Suprapubic skin (tissue), 4 donors: Measurements from ENCODE around the gene PTPRD. TPM values are rescaled to one million over a fixed set of nuclear protein-coding genes. Genes with fewer than 3 reads are reported as not detected.

ENCODE experiments used
- DNase-seq, 2 donors: peaks; one replicate each; pipeline ENCODE4 v3.0.0-alpha.2; 2019; ENCODE audit warnings: low spot score in 2 of 2
- H3K27ac ChIP-seq: fragments of 200-600 bp; sonication (generic); one replicate; pipeline ENCODE4 v1.5.1; 2019
- H3K27me3 ChIP-seq: fragments of 200-600 bp; sonication (generic); one replicate; pipeline ENCODE4 v1.5.1; 2019
- H3K36me3 ChIP-seq: fragments of 200-600 bp; sonication (generic); one replicate; pipeline ENCODE4 v1.5.1; 2019
- H3K4me1 ChIP-seq: fragments of 200-600 bp; sonication (generic); one replicate; pipeline ENCODE4 v1.5.1; 2019
- H3K4me3 ChIP-seq: fragments of 200-600 bp; sonication (generic); one replicate; pipeline ENCODE4 v1.5.1; 2019; ENCODE audit warnings: mild to moderate bottlenecking
- H3K9me3 ChIP-seq: fragments of 200-600 bp; sonication (generic); one replicate; pipeline ENCODE4 v1.5.1; 2019
- CTCF ChIP-seq, 2 donors: fragments of 200-600 bp in 1 of 2; fragments of 450-650 bp in 1 of 2; sonication (generic) in 1 of 2; IDR thresholded peaks; one replicate each; pipeline ENCODE4 v1.5.1; 2016 to 2019; ENCODE audit warnings: antibody characterized with exemption in 2 of 2, mild to moderate bottlenecking in 1 of 2, moderate library complexity in 1 of 2
- EP300 ChIP-seq: sonication (generic); formaldehyde crosslinking; IDR thresholded peaks from one replicate; pipeline ENCODE4 v1.6.1; 2017; ENCODE audit warnings: antibody characterized with exemption
- POLR2A ChIP-seq, 2 donors: fragments of 450-650 bp; IDR thresholded peaks; one replicate each; pipeline ENCODE4 v1.6.1; 2017; ENCODE audit warnings: antibody characterized with exemption in 2 of 2, mild to moderate bottlenecking in 2 of 2, moderate library complexity in 2 of 2
- POLR2AphosphoS5 ChIP-seq, 3 donors: sonication (generic); formaldehyde crosslinking; IDR thresholded peaks; one replicate each; pipeline ENCODE4 v1.6.1; 2017; ENCODE audit warnings: antibody characterized with exemption in 3 of 3
- WGBS: methylation state at CpG from one replicate; pipeline ENCODE4 v1.1.5; 2018; 5-methylcytosine and 5-hydroxymethylcytosine counted together
- total RNA-seq, 4 donors: library from RNA; depleted of rRNA; stranded (reverse); fragments of >200 nt; gene quantifications; one replicate each; pipeline ENCODE4 v1.1.0, GENCODE V29; 2016

The PTPRD gene
- total RNA-seq, 4 donors from 2014 or later, result 0.49 to 3.3 (median 2.5) TPM

DNA sequence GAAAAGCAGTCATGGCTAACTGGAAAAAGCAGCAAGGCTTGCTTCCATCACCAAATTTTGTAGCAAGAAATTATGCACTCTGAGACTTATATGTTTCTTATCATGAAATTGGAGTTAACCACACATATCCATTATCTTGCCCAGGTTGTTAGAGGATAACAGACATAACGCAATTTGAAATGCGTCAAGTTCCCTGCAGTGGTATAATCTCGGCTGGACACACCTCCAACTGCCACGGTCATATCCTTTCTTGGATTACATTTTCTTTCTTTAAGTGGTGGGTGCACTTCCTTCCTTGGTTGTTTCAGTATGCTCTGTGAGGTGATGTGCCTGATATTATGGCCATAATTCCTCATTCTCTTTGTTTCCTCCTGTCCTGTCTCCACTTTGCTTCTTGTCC, 2118.2 kb downstream of the PTPRD start:
- Histone ChIP-seq H3K27ac (no peak overlapping the region), H3K36me3 (no peaks in the 10 kb centered on the region), H3K4me3 (no peak overlapping the region), H3K4me1 (no peaks in the 10 kb centered on the region), H3K27me3 (no peaks in the 10 kb centered on the region), H3K9me3 (no peaks in the 10 kb centered on the region)
- WGBS, result 57% methylated on average over 4 of the region's 4 CpGs
- DNase-seq, result no peak
- TF ChIP-seq CTCF (IDR thresholded peaks at IDR 0.05) (no peak), POLR2A (IDR thresholded peaks at IDR 0.05) (no peak), POLR2AphosphoS5 (IDR thresholded peaks at IDR 0.05) (no peak), EP300 (no peak)

GRCh38 chr9:8492679-8493078, 2120.1 kb downstream of the PTPRD start:
- WGBS, result 73% methylated on average over 4 of the region's 4 CpGs
- Histone ChIP-seq H3K4me1 (no peaks in the 10 kb centered on the region), H3K4me3 (no peak overlapping the region), H3K9me3 (no peaks in the 10 kb centered on the region), H3K27ac (no peak overlapping the region), H3K36me3 (no peaks in the 10 kb centered on the region), H3K27me3 (no peaks in the 10 kb centered on the region)
- TF ChIP-seq CTCF (IDR thresholded peaks at IDR 0.05) (no peak), POLR2AphosphoS5 (IDR thresholded peaks at IDR 0.05) (no peak), POLR2A (IDR thresholded peaks at IDR 0.05) (no peak), EP300 (no peak)
- DNase-seq, result no peak

DNA sequence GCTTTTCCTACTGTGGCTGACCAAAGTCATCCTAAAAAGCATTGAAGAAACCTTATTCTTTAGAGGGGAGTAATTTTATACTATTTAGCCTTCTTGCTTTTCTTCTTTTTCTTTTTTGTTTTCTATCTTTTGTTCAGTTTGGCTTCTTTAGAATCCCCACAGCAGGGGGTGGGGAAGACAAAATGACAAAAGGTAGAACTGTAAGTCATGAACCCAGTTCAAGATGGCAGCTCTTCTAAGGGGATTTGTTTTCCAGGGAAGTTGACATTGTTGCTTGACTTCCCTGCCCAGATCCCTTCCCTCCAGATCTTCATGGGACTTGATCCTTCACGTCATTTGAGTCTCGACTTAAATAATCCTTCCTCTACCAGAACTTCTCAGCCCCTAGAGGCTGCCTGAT, 2120.8 kb downstream of the PTPRD start:
- Histone ChIP-seq H3K9me3 (no peaks in the 10 kb centered on the region), H3K36me3 (no peaks in the 10 kb centered on the region), H3K27ac (no peak overlapping the region), H3K27me3 (no peaks in the 10 kb centered on the region), H3K4me1 (no peaks in the 10 kb centered on the region), H3K4me3 (no peak overlapping the region)
- 98% methylated on average over 2 of the region's 2 CpGs for WGBS
- TF ChIP-seq POLR2A (IDR thresholded peaks at IDR 0.05) (no peak), CTCF (IDR thresholded peaks at IDR 0.05) (no peak), EP300 (no peak), POLR2AphosphoS5 (IDR thresholded peaks at IDR 0.05) (no peak)
- no peak for DNase-seq

- Histone ChIP-seq H3K9me3 (no peaks in the 10 kb centered on the region), H3K27ac (no peak overlapping the region), H3K36me3 (no peaks in the 10 kb centered on the region), H3K4me3 (no peak overlapping the region), H3K27me3 (no peaks in the 10 kb centered on the region), H3K4me1 (no peaks in the 10 kb centered on the region)
- TF ChIP-seq POLR2AphosphoS5 (IDR thresholded peaks at IDR 0.05) (no peak), POLR2A (IDR thresholded peaks at IDR 0.05) (no peak), CTCF (IDR thresholded peaks at IDR 0.05) (no peak), EP300 (no peak)
- DNase-seq, result no peak
- WGBS, result 90% methylated on average over 5 of the region's 5 CpGs
Measured at GRCh38 chr9:8491563-8491962, 2121.2 kb downstream of the PTPRD start.

DNA sequence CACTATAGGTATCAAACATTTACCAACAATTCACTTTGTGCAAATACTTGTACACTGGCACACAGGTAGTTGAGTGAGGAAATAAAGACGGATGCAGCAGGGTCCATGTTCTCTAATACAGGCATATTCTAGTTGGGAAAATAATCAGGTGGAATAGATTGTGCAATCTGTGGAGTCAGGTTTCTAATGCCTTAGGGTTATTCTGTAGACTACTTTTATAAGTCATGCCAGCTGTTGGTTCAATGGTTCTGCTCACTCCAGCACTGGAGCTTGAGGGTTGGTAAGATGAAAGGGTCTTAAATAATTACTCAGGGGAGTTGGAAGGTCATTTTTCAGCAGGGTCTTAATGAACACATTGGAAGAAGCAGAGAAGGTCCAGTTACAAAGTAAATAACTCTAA, 2123.0 kb downstream of the PTPRD start:
- no peak for DNase-seq

More for the DNA sequence above, 2123.0 kb downstream of the PTPRD start:
- H3K27me3 ChIP-seq, result no peaks in the 10 kb centered on the region
- H3K36me3 ChIP-seq, result no peaks in the 10 kb centered on the region
- no peaks in the 10 kb centered on the region for H3K9me3 ChIP-seq
- TF ChIP-seq POLR2AphosphoS5 (IDR thresholded peaks at IDR 0.05) (no peak), EP300 (no peak), CTCF (IDR thresholded peaks at IDR 0.05) (no peak), POLR2A (IDR thresholded peaks at IDR 0.05) (no peak)
- WGBS, result 57% methylated on average over 1 of the region's 1 CpG
- H3K27ac ChIP-seq, result no peak overlapping the region
- H3K4me1 ChIP-seq, result no peaks in the 10 kb centered on the region
- H3K4me3 ChIP-seq, result no peak overlapping the region
